WERI-Rb-1 (cell line): ENCODE measurements around the gene MYH6.

ENCODE experiments used
- DNase-seq: peaks from one replicate; pipeline ENCODE4 v3.0.0-alpha.2; 2020
- H3K27ac ChIP-seq: fragments of 250-450 bp; sonication (Bioruptor Pico); 2 replicates; pipeline ENCODE4 v1.5.1; 2020; ENCODE audit warnings: mild to moderate bottlenecking, moderate library complexity
- H3K27me3 ChIP-seq: fragments of 250-450 bp; sonication (Bioruptor Pico); 2 replicates; pipeline ENCODE4 v1.5.1; 2021; ENCODE audit warnings: mild to moderate bottlenecking, low read depth, moderate library complexity; ENCODE audit not compliant: insufficient read depth, severe bottlenecking
- H3K36me3 ChIP-seq: fragments of 250-450 bp; sonication (Bioruptor Pico); 2 replicates; pipeline ENCODE4 v1.5.1; 2020; ENCODE audit warnings: mild to moderate bottlenecking, moderate library complexity
- H3K4me3 ChIP-seq: 2 replicates; pipeline ENCODE4 v1.5.1; 2011; ENCODE audit warnings: low read depth, mild to moderate bottlenecking, control low read depth, low read length
- H3K9me3 ChIP-seq: fragments of 250-450 bp; sonication (Bioruptor Pico); 2 replicates; pipeline ENCODE4 v1.5.1; 2021; ENCODE audit warnings: mild to moderate bottlenecking, moderate library complexity; ENCODE audit not compliant: severe bottlenecking
- TF ChIP-seq, protein P1 (sequence below): IDR thresholded peaks from 2 replicates; pipeline ENCODE4 v1.5.1; 2011; ENCODE audit warnings: low read depth, mild to moderate bottlenecking, control low read depth, inconsistent platforms, low read length

MYH6 gene

DNA sequence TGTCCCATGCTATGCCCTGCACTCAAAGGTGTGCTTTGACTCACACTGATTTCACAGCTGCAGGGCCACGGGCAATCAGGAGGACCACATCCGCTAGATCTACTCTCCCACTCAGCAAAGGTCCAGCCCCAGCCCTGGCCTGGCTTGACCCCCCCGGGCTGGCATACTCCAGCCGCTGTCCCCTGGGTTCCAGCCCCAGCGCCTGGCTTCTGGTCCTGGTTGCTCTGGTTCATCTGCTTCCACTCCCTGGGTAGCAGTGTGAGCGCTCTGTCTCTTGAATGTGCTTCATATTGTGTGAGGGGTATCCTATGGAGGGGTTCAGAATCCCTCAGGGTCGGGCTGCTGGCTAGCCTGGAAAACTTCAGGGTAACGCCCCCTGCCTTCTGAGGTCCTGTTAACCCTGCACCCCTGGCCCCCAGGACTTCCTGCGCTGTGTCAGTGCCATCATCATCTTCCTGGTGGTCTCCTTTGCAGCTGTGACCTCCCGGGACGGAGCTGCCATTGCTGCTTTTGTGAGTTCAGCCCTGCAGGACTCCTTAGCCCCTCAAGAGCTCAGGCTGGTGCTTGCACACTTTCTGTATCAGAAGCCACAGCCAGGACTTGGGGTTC is 29.4 kb downstream of the MYH6 start:
- Histone ChIP-seq H3K4me3 (no peak overlapping the region), H3K27me3 (no peaks in the 10 kb centered on the region), H3K9me3 (no peaks in the 10 kb centered on the region), H3K36me3 (no peaks in the 10 kb centered on the region), H3K27ac (no peak overlapping the region)
- TF ChIP-seq, protein P1, sequence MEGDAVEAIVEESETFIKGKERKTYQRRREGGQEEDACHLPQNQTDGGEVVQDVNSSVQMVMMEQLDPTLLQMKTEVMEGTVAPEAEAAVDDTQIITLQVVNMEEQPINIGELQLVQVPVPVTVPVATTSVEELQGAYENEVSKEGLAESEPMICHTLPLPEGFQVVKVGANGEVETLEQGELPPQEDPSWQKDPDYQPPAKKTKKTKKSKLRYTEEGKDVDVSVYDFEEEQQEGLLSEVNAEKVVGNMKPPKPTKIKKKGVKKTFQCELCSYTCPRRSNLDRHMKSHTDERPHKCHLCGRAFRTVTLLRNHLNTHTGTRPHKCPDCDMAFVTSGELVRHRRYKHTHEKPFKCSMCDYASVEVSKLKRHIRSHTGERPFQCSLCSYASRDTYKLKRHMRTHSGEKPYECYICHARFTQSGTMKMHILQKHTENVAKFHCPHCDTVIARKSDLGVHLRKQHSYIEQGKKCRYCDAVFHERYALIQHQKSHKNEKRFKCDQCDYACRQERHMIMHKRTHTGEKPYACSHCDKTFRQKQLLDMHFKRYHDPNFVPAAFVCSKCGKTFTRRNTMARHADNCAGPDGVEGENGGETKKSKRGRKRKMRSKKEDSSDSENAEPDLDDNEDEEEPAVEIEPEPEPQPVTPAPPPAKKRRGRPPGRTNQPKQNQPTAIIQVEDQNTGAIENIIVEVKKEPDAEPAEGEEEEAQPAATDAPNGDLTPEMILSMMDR = no peak
- no peak for DNase-seq

DNA sequence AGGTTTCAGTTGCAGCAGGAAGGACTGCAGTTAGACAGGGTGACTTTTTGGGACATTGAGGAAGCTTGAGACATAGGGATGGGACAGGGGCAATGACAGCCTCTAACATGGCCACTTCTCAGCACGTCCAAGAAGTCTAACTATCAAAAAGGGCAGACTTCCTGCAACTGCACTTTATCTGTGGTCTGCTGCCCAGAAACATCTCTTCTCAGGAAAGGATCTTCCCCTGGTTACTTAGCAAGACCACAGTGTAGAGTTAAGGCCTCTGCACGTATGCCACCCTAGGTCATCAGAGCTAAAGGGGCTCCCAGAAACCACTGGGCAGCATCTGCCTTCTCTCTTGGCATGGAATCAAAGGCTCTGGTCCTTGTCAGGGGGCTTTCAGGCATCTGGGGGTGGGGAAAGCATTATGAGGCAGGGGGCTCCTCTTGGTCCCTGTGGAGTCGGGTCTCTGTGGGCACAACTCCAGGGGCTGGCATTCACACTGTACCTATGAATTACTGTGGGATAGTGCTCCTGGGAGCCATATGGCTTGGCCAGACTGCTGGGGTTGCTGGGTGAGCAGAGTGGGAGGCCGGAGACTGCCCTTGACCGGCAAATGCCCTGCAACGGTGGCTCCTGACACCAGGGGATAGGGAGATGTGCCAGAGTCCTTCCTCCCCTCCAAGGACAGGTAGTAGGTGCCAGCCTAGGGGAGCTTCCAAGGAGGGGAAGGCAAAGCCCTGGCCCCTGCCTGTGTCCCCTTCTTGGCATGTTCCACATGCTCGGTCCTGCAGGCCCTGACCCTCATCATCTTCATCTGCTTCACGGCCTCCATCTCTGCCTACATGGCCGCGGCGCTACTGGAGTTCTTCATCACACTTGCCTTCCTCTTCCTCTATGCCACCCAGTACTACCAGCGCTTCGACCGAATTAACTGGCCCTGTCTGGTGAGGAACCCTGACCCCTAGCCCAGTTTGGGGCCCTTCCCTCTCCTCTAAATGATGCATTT is 30.2 kb downstream of the MYH6 start:
- no peaks in the 10 kb centered on the region for H3K36me3 ChIP-seq
- H3K4me3 ChIP-seq = no peak overlapping the region
- H3K9me3 ChIP-seq = no peaks in the 10 kb centered on the region
- TF ChIP-seq, protein P1 = no peak
- no peak overlapping the region for H3K27ac ChIP-seq
- no peak for DNase-seq
- H3K27me3 ChIP-seq = no peaks in the 10 kb centered on the region

DNA sequence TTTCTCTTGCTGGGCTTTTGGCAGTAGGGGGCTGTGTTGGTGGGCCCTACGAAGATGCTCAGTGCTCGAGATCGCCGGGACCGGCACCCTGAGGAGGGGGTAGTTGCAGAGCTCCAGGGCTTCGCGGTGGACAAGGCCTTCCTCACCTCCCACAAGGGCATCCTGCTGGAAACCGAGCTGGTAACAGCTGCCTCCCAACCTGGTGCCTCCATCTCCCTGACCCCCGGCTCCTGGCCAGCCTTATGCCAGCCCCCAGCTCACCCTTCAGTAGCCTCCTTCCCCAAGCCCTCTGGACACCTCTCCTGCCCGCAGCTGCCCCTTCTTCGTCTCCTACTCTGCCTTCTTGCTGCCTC is 30.9 kb downstream of the MYH6 start:
- Histone ChIP-seq H3K27ac (no peak overlapping the region), H3K9me3 (no peaks in the 10 kb centered on the region), H3K27me3 (no peaks in the 10 kb centered on the region), H3K36me3 (no peaks in the 10 kb centered on the region), H3K4me3 (no peak overlapping the region)
- TF ChIP-seq, protein P1 = no peak
- no peak for DNase-seq

DNA sequence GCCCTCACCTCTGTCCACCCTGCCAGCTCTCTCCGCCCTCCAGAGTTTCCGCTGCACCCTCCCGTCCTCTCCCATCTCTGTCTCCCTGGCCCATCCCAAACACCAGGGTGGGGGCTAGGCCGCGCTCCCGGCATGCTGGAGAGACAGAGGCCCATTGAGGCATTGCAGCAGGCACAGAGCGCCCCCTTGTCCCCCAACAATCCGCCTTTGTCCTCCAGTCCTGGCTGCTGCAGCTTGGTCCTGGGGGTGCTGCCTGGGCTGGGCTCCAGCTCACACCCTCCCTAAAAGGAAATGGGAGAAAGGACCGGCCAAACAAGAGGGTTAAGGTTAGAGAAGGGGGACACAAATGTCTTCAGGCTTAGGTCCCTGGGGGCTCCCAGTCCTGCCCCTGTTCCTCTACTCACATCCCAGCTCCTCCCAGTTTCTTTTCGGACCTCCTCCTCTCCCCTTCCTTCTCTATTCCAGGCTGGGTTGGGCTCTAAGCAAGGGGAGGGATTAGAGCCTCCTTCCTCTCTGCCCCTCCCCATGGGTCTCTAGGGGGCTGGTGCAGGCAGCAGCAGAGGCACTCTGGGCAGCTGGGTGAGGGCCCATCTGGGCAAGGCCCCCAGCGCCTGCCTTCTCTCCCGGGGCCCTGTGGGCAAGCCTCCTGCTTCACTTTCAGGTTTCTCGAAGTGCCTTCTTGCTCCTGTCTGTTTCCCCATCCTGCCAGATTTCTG is 31.4 kb downstream of the MYH6 start, which contains the start of gene CMTM5:
Gene CMTM5, plus strand, starts transcription at position 565 of the 716 bp plus-strand sequence. CDS start 206 bp downstream, outside the sequence.
- TF ChIP-seq, protein P1 = no peak
- Histone ChIP-seq H3K27me3 (no peaks in the 10 kb centered on the region), H3K36me3 (no peaks in the 10 kb centered on the region), H3K4me3 (no peak within 1 kb of the TSS), H3K9me3 (no peaks in the 10 kb centered on the region), H3K27ac (no peak within 1 kb of the TSS)
- no peak for DNase-seq

DNA sequence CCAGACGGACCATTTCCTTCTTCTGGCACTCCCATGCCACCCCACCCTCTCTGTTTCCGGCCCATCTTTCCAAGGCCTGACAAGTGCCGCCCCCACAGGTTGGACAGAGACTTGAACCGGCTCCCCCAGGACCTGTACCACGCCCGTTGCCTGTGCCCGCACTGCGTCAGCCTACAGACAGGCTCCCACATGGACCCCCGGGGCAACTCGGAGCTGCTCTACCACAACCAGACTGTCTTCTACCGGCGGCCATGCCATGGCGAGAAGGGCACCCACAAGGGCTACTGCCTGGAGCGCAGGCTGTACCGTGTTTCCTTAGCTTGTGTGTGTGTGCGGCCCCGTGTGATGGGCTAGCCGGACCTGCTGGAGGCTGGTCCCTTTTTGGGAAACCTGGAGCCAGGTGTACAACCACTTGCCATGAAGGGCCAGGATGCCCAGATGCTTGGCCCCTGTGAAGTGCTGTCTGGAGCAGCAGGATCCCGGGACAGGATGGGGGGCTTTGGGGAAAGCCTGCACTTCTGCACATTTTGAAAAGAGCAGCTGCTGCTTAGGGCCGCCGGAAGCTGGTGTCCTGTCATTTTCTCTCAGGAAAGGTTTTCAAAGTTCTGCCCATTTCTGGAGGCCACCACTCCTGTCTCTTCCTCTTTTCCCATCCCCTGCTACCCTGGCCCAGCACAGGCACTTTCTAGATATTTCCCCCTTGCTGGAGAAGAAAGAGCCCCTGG is 32.4 kb downstream of the MYH6 start:
- no peaks in the 10 kb centered on the region for H3K27me3 ChIP-seq
- no peak overlapping the region for H3K4me3 ChIP-seq
- TF ChIP-seq, protein P1 = no peak
- no peaks in the 10 kb centered on the region for H3K9me3 ChIP-seq
- H3K27ac ChIP-seq = no peak overlapping the region
- DNase-seq = no peak
- H3K36me3 ChIP-seq = no peaks in the 10 kb centered on the region
